Activated CD8-positive, alpha-beta memory T cell treated with anti-CD3 and anti-CD28 coated beads, Interleukin-2, amount 50 U/mL, for 1 hour (primary cell): ENCODE measurements around the gene LNX2.

ENCODE experiments used
- DNase-seq: peaks from one replicate; pipeline ENCODE4 v3.0.0-alpha.2; 2020; ENCODE audit errors: extremely low read depth

Gene LNX2

GRCh38 chr13:27620377-27621115, at the start of gene LNX2:
TSS of gene LNX2 (minus strand) at chr13:27620529. CDS start at chr13:27581703, 38,826 bp downstream.
- peak; percentile 85 for DNase-seq

GRCh38 chr13:27667946-27668345, 47.6 kb upstream of the LNX2 start:
- DNase-seq, result no peak

GRCh38 chr13:27666951-27667350, 46.6 kb upstream of the LNX2 start:
- DNase-seq, result no peak

- DNase-seq, result no peak
These were observed 45.4 kb upstream of the LNX2 start for GRCh38 chr13:27665761-27666160.

GRCh38 chr13:27665333-27665732, 45.0 kb upstream of the LNX2 start:
- DNase-seq, result no peak

GRCh38 chr13:27663947-27664346, 43.6 kb upstream of the LNX2 start:
- no peak for DNase-seq

GRCh38 chr13:27662738-27663470, 42.6 kb upstream of the LNX2 start:
- no peak for DNase-seq

GRCh38 chr13:27661017-27661416, 40.7 kb upstream of the LNX2 start:
- no peak for DNase-seq

GRCh38 chr13:27660511-27660910, 40.2 kb upstream of the LNX2 start:
- no peak for DNase-seq

- no peak for DNase-seq
These were observed 39.0 kb upstream of the LNX2 start for GRCh38 chr13:27659145-27659865.

- no peak for DNase-seq
These were observed 38.2 kb upstream of the LNX2 start for GRCh38 chr13:27658546-27658945.

- DNase-seq, result no peak
These were observed 37.4 kb upstream of the LNX2 start for GRCh38 chr13:27657724-27658123.

- no peak for DNase-seq
These were observed 34.5 kb upstream of the LNX2 start for GRCh38 chr13:27654816-27655215.

- no peak for DNase-seq
These were observed 33.7 kb upstream of the LNX2 start for GRCh38 chr13:27654059-27654458.

GRCh38 chr13:27650312-27650711, 30.0 kb upstream of the LNX2 start:
- no peak for DNase-seq

GRCh38 chr13:27644302-27644701, 24.0 kb upstream of the LNX2 start:
- no peak for DNase-seq

GRCh38 chr13:27643334-27644132, 23.2 kb upstream of the LNX2 start:
- DNase-seq, result no peak

GRCh38 chr13:27641711-27642502, 21.6 kb upstream of the LNX2 start:
- no peak for DNase-seq

- DNase-seq, result no peak
These were observed 18.9 kb upstream of the LNX2 start for GRCh38 chr13:27639186-27639585.

- no peak for DNase-seq
These were observed 18.2 kb upstream of the LNX2 start for GRCh38 chr13:27638521-27638920.

- no peak for DNase-seq
These were observed 17.7 kb upstream of the LNX2 start for GRCh38 chr13:27638001-27638400.
